Lower leg skin (tissue), 4 donors: ENCODE measurements around the gene NOTCH1. TPM values are rescaled to one million over a fixed set of nuclear protein-coding genes. Genes with fewer than 3 reads are reported as not detected.

Experiments used
- DNase-seq, 2 donors: peaks; one replicate each; pipeline ENCODE4 v3.0.0-alpha.2; 2019; ENCODE audit warnings: low spot score in 2 of 2
- H3K4me3 ChIP-seq: fragments of 200-600 bp; sonication (generic); 2 replicates; pipeline ENCODE4 v1.5.1; 2017; ENCODE audit warnings: mild to moderate bottlenecking, low read depth; ENCODE audit not compliant: poor library complexity, severe bottlenecking
- CTCF ChIP-seq, 3 donors: fragments of 450-650 bp; IDR thresholded peaks; one replicate each; pipeline ENCODE4 v1.5.1; 2016; ENCODE audit warnings: antibody characterized with exemption in 3 of 3, mild to moderate bottlenecking in 3 of 3, moderate library complexity in 2 of 3
- POLR2A ChIP-seq, 2 donors: fragments of 450-650 bp; IDR thresholded peaks; one replicate each; pipeline ENCODE4 v1.6.1; 2016 to 2017; ENCODE audit warnings: antibody characterized with exemption in 2 of 2, mild to moderate bottlenecking in 1 of 2, moderate library complexity in 1 of 2
- WGBS, 2 donors: methylation state at CpG; one replicate each; pipeline ENCODE4 v1.1.5; 2018; 5-methylcytosine and 5-hydroxymethylcytosine counted together
- intact Hi-C: fragments of 100-400 bp; cut with DNase I; formaldehyde crosslinking; loops from one replicate; pipeline ENCODE4 v1.15.0; 2023; ENCODE audit warnings: low total_unique reads
- total RNA-seq, 4 donors: library from RNA; depleted of rRNA; stranded (reverse); fragments of >200 nt; gene quantifications; one replicate each; pipeline ENCODE4 v1.1.0, GENCODE V29; 2016

Gene NOTCH1
- total RNA-seq, 4 donors from 2014 or later, result 79.7 to 95.3 (median 82.8) TPM

GRCh38 chr9:136511670-136512592 lies 33.9 kb downstream of the NOTCH1 start:
- 72 to 81% methylated on average over 45 to 46 of the region's 46 CpGs for WGBS, 2 donors
- intact Hi-C loops, result no loop called here
- no peak overlapping the region for H3K4me3 ChIP-seq
- peak in 1 of 2 donors; percentile 42 for DNase-seq
- TF ChIP-seq CTCF (IDR thresholded peaks at IDR 0.05), result no peak
- no peak for TF ChIP-seq POLR2A (IDR thresholded peaks at IDR 0.05)

GRCh38 chr9:136511144-136511669 lies 34.6 kb downstream of the NOTCH1 start:
- intact Hi-C loops, result no loop called here
- H3K4me3 ChIP-seq, result no peak overlapping the region
- DNase-seq, result no peak
- WGBS, 2 donors, result 87 to 94% methylated on average over 25 to 26 of the region's 28 CpGs
- TF ChIP-seq CTCF (IDR thresholded peaks at IDR 0.05), result no peak
- no peak for TF ChIP-seq POLR2A (IDR thresholded peaks at IDR 0.05)

GRCh38 chr9:136510561-136510960 lies 35.3 kb downstream of the NOTCH1 start:
- no peak overlapping the region for H3K4me3 ChIP-seq
- TF ChIP-seq POLR2A (IDR thresholded peaks at IDR 0.05) (no peak), CTCF (IDR thresholded peaks at IDR 0.05) (no peak)
- intact Hi-C loops, result no loop called here
- DNase-seq, result no peak
- 95 to 96% methylated on average over 18 of the region's 26 CpGs for WGBS, 2 donors

- intact Hi-C loops, result no loop called here
- WGBS, 2 donors, result 90 to 92% methylated on average over 22 to 27 of the region's 27 CpGs
- DNase-seq, result no peak
- no peak overlapping the region for H3K4me3 ChIP-seq
- TF ChIP-seq CTCF (IDR thresholded peaks at IDR 0.05) (no peak), POLR2A (IDR thresholded peaks at IDR 0.05) (no peak)
Observed at GRCh38 chr9:136509549-136509948, 36.3 kb downstream of the NOTCH1 start.

GRCh38 chr9:136508729-136509500 lies 36.9 kb downstream of the NOTCH1 start:
- TF ChIP-seq CTCF (IDR thresholded peaks at IDR 0.05), result no peak
- no peak for TF ChIP-seq POLR2A (IDR thresholded peaks at IDR 0.05)
- DNase-seq, result no peak
- no peak overlapping the region for H3K4me3 ChIP-seq
- intact Hi-C loops, result no loop called here
- 86 to 90% methylated on average over 31 to 37 of the region's 37 CpGs for WGBS, 2 donors
